ENCODE measurements around the gene ALCAM.

Gene ALCAM

DNA sequence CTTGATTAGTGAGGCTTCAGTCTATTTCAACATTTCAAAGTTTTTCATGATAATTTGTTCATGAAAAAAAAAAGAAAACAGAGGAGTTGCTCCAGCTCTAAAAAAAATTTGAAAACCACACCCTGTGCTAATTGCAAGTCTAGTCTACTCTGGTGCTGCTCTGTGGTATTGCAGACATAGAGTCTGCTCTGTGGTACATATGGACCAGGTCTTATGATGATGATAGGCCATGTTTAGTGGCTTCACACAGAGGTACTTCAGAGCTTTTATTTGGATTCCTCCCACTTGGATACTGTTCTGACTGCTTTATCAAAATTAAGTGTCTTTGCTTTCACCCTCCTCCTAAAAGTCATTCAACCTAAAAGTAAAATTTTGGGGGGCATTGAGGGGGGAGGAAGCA lies 160.8 kb downstream of the ALCAM start:
- Histone ChIP-seq H3K9me3 (ENCODE audit: low read depth, low read length) (no peaks in the 10 kb centered on the region), H3K27ac (no peak overlapping the region), H3K9ac (ENCODE audit: insufficient read length) (no peak overlapping the region), H3K36me3 (ENCODE audit: insufficient read depth, low read length) (peaks cover 10% of the 10 kb centered on the region), H3K4me3 (no peak overlapping the region)
- TF ChIP-seq EZH2 (IDR thresholded peaks at IDR 0.05) (no peak), FOXP2 (optimal IDR thresholded peaks at IDR 0.05; ENCODE audit: control extremely low read depth, extremely low read length, insufficient read depth) (no peak), POLR2AphosphoS5 (IDR thresholded peaks at IDR 0.05; ENCODE audit: borderline replicate concordance, low read depth, low read length) (no peak)
- DNase-seq (ENCODE audit: low read depth, low spot score) = no peak

DNA sequence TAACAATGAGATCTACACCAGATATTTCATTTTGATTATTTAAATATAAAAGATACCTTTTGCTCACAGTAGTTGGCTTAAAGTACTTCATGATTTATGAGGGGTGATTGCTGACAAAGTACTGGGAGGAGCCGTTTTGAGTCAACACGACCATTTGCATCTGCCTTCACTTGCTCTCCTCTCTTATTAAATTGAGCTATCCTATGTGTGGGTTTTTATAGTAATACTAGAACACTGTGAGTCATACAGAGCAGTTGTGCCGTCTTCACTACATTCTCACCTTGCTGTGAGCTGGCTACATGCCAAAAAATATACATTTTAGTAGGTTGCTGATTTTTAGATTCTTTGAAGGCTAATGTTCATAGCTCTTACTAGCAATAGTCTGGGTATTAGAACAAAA lies 161.2 kb downstream of the ALCAM start:
- Histone ChIP-seq H3K4me3 (no peak overlapping the region), H3K36me3 (ENCODE audit: insufficient read depth, low read length) (peaks cover 13% of the 10 kb centered on the region), H3K9me3 (ENCODE audit: low read depth, low read length) (no peaks in the 10 kb centered on the region), H3K9ac (ENCODE audit: insufficient read length) (no peak overlapping the region), H3K27ac (no peak overlapping the region)
- no peak for DNase-seq (ENCODE audit: low read depth, low spot score)
- TF ChIP-seq EZH2 (IDR thresholded peaks at IDR 0.05) (no peak), FOXP2 (optimal IDR thresholded peaks at IDR 0.05; ENCODE audit: control extremely low read depth, extremely low read length, insufficient read depth) (no peak), POLR2AphosphoS5 (IDR thresholded peaks at IDR 0.05; ENCODE audit: borderline replicate concordance, low read depth, low read length) (no peak)

DNA sequence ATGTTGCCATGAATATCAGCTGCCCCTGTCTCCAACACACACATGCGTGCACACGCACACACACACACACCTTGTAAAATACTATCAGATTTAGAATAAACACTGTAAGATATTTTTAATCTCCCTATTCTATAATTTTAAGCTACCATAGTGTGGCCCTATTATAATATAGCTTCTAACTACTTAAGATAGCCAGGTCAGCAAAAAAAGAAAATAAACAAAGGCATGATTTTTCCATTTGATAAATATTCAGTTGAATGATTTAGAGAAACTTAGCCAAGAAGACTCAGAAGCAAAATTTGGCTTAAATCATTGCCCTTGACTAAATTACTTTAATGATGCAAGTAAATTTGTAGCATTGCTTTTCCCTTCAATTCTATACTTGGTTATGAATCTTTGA lies 162.2 kb downstream of the ALCAM start:
- Histone ChIP-seq H3K36me3 (ENCODE audit: insufficient read depth, low read length) (peaks cover 13% of the 10 kb centered on the region), H3K27ac (no peak overlapping the region), H3K9me3 (ENCODE audit: low read depth, low read length) (no peaks in the 10 kb centered on the region), H3K4me3 (no peak overlapping the region), H3K9ac (ENCODE audit: insufficient read length) (no peak overlapping the region)
- no peak for DNase-seq (ENCODE audit: low read depth, low spot score)
- TF ChIP-seq POLR2AphosphoS5 (IDR thresholded peaks at IDR 0.05; ENCODE audit: borderline replicate concordance, low read depth, low read length) (no peak), EZH2 (IDR thresholded peaks at IDR 0.05) (no peak), FOXP2 (optimal IDR thresholded peaks at IDR 0.05; ENCODE audit: control extremely low read depth, extremely low read length, insufficient read depth) (no peak)

DNA sequence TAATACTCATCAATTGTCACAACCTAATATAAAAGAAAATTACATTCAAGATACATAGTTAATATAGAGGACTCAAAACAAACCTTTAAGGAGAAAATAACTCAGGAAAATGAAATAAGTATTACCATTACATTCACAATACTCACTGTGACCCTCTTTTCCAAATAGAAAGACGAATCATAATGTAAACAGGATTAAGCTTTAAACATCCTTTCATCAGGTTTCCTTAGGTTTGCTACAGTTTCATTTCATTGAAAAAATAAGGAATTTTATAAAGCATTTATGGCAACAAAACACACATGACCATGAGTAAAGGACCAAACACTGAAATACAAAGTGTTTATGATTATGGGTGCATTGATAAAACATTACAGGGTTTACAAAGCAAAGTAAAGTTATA lies 162.7 kb downstream of the ALCAM start:
- Histone ChIP-seq H3K9me3 (ENCODE audit: low read depth, low read length) (no peaks in the 10 kb centered on the region), H3K27ac (no peak overlapping the region), H3K4me3 (no peak overlapping the region), H3K9ac (ENCODE audit: insufficient read length) (no peak overlapping the region), H3K36me3 (ENCODE audit: insufficient read depth, low read length) (peaks cover 10% of the 10 kb centered on the region)
- TF ChIP-seq POLR2AphosphoS5 (IDR thresholded peaks at IDR 0.05; ENCODE audit: borderline replicate concordance, low read depth, low read length) (no peak), EZH2 (IDR thresholded peaks at IDR 0.05) (no peak), FOXP2 (optimal IDR thresholded peaks at IDR 0.05; ENCODE audit: control extremely low read depth, extremely low read length, insufficient read depth) (no peak)
- no peak for DNase-seq (ENCODE audit: low read depth, low spot score)

DNA sequence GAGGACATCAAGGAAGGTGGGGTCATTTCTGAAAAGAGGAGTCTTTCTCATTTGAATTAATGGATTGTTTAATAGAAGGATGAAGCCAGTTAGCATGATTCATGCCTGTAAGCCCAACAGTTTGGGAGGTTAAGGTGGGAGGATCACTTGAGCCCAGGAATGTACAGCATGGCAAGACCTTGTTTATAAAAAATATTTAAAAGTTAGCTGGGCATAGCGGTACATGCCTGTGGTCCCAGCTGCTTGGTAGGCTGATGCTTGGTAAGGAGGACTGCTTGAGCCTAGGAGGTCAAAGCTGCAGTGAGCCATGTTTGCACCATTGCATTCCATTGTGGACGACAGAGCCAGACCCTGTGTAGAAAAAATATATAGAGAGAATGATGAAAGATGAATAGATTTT lies 165.5 kb downstream of the ALCAM start:
- H3K27ac ChIP-seq = no peak overlapping the region
- no peak overlapping the region for H3K4me3 ChIP-seq
- TF ChIP-seq FOXP2 (optimal IDR thresholded peaks at IDR 0.05; ENCODE audit: control extremely low read depth, extremely low read length, insufficient read depth) (no peak), POLR2AphosphoS5 (IDR thresholded peaks at IDR 0.05; ENCODE audit: borderline replicate concordance, low read depth, low read length) (no peak), EZH2 (IDR thresholded peaks at IDR 0.05) (no peak)
- no peaks in the 10 kb centered on the region for H3K9me3 ChIP-seq (ENCODE audit: low read depth, low read length)
- no peak overlapping the region for H3K9ac ChIP-seq (ENCODE audit: insufficient read length)
- H3K36me3 ChIP-seq (ENCODE audit: insufficient read depth, low read length) = peaks cover 10% of the 10 kb centered on the region; the same call in 1 of the 2 replicates
- DNase-seq (ENCODE audit: low read depth, low spot score) = no peak

DNA sequence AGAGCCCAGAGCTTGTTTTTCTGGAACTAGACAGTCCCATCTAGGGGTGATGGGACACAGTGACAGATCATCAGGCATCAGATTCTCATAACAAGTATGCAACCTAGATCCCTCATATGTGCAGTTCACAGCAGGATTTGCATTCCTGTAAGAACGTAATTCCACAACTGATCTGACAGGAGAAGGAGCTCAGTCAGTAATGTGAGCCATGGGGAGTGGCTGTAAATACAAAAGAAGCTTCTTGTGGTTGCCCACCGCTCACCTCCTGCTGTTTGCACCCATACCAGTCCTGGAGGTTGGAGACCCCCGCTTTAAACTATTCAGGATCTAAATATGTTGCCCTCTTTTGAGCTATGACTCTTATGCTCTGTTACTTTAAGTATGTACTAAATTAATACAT lies 167.3 kb downstream of the ALCAM start:
- TF ChIP-seq FOXP2 (optimal IDR thresholded peaks at IDR 0.05; ENCODE audit: control extremely low read depth, extremely low read length, insufficient read depth) (no peak), EZH2 (IDR thresholded peaks at IDR 0.05) (no peak), POLR2AphosphoS5 (IDR thresholded peaks at IDR 0.05; ENCODE audit: borderline replicate concordance, low read depth, low read length) (no peak)
- peaks cover 10% of the 10 kb centered on the region; the same call in 1 of the 2 replicates for H3K36me3 ChIP-seq (ENCODE audit: insufficient read depth, low read length)
- H3K27ac ChIP-seq = no peak overlapping the region
- H3K9ac ChIP-seq (ENCODE audit: insufficient read length) = no peak overlapping the region
- DNase-seq (ENCODE audit: low read depth, low spot score) = no peak
- no peak overlapping the region for H3K4me3 ChIP-seq
- no peaks in the 10 kb centered on the region for H3K9me3 ChIP-seq (ENCODE audit: low read depth, low read length)

DNA sequence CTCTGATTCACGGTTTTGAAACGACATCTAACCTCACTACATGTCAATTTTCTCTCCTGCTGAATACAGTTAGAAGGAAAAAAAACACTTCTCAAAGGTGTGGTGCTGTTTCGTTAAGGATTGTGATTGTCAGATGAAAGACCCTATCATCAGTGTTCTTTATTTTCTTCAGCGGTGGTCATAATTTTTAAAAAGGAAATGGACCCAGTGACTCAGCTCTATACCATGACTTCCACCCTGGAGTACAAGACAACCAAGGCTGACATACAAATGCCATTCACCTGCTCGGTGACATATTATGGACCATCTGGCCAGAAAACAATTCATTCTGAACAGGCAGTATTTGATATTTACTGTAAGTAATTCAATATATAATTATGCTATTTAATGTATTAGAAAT lies 167.8 kb downstream of the ALCAM start:
- Histone ChIP-seq H3K9ac (ENCODE audit: insufficient read length) (no peak overlapping the region), H3K4me3 (no peak overlapping the region), H3K27ac (no peak overlapping the region), H3K36me3 (ENCODE audit: insufficient read depth, low read length) (peaks cover 10% of the 10 kb centered on the region; the same call in 1 of the 2 replicates), H3K9me3 (ENCODE audit: low read depth, low read length) (no peaks in the 10 kb centered on the region)
- no peak for TF ChIP-seq EZH2 (IDR thresholded peaks at IDR 0.05)
- no peak for TF ChIP-seq FOXP2 (optimal IDR thresholded peaks at IDR 0.05; ENCODE audit: control extremely low read depth, extremely low read length, insufficient read depth)
- TF ChIP-seq POLR2AphosphoS5 (IDR thresholded peaks at IDR 0.05; ENCODE audit: borderline replicate concordance, low read depth, low read length) = no peak
- no peak for DNase-seq (ENCODE audit: low read depth, low spot score)

DNA sequence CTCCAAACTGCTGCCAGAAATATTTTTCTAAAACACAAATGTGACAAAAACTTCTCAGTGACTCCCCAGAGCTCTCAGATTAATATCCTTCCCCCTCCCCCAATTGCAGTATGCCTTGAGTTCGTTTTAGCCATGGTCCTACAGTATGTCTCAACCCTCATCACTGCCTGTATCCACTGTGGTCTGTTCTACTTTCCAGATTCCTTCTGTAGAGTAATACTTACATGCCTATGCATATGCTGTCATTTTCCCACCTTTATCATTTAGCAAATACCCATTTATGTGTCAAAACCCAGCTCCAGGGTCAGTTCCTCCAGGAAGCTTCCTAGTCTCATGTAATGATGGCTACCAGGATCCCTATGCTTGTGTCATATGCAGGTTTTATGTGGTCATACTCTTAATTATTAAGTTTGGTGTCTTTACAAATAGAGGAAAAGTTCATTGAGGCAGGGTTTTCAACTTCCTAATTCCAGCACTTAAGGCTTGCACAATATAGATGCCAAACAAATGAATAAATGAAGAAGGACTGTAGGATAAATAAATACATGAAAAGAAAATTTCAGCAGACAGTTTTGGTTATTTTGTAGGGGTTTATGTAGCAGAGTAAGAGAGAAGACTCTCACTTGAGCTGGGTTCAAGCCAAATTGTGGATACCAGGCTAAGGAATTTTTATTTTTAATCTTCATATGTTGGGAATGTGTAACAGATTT lies 170.8 kb downstream of the ALCAM start:
- TF ChIP-seq POLR2AphosphoS5 (IDR thresholded peaks at IDR 0.05; ENCODE audit: borderline replicate concordance, low read depth, low read length) = no peak
- TF ChIP-seq FOXP2 (optimal IDR thresholded peaks at IDR 0.05; ENCODE audit: control extremely low read depth, extremely low read length, insufficient read depth) = no peak
- TF ChIP-seq EZH2 (IDR thresholded peaks at IDR 0.05) = no peak
- DNase-seq (ENCODE audit: low read depth, low spot score) = no peak
- H3K9me3 ChIP-seq (ENCODE audit: low read depth, low read length) = no peaks in the 10 kb centered on the region
- H3K36me3 ChIP-seq (ENCODE audit: insufficient read depth, low read length) = peaks cover 27% of the 10 kb centered on the region
- H3K27ac ChIP-seq = no peak overlapping the region
- H3K9ac ChIP-seq (ENCODE audit: insufficient read length) = no peak overlapping the region
- H3K4me3 ChIP-seq = no peak overlapping the region

DNA sequence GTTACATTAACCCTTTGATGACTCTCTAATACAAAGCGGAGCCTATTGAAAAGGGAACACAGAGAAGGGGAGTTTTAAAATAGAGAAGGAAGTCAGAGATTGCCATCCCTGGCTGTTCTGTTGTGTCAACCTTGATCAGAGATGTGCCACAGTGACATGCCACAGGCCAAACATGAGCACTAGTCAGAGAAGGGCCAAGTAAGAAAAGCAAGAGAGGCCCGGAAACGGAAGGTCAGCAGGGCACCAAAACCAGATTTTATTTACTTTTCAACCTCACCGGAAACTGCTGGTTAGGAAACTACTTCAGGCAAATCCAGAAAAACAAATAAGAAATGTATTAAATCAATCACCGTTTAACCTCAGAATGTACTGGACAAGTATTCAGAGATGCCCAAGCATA lies 171.8 kb downstream of the ALCAM start:
- H3K36me3 ChIP-seq (ENCODE audit: insufficient read depth, low read length) = peaks cover 32% of the 10 kb centered on the region
- TF ChIP-seq POLR2AphosphoS5 (IDR thresholded peaks at IDR 0.05; ENCODE audit: borderline replicate concordance, low read depth, low read length) = no peak
- TF ChIP-seq FOXP2 (optimal IDR thresholded peaks at IDR 0.05; ENCODE audit: control extremely low read depth, extremely low read length, insufficient read depth) = no peak
- no peak for TF ChIP-seq EZH2 (IDR thresholded peaks at IDR 0.05)
- no peak overlapping the region for H3K27ac ChIP-seq
- H3K9me3 ChIP-seq (ENCODE audit: low read depth, low read length) = no peaks in the 10 kb centered on the region
- no peak overlapping the region for H3K9ac ChIP-seq (ENCODE audit: insufficient read length)
- no peak for DNase-seq (ENCODE audit: low read depth, low spot score)
- no peak overlapping the region for H3K4me3 ChIP-seq

All from SK-N-MC (cell line).